HG03571 (cell line): ENCODE measurements around the gene OR4C6.

Experiments
- ATAC-seq: cut with Tn5 transposase; IDR thresholded peaks from one replicate; pipeline ENCODE4 v1.9.1; 2021; ENCODE audit not compliant: unreplicated experiment

Gene OR4C6

DNA sequence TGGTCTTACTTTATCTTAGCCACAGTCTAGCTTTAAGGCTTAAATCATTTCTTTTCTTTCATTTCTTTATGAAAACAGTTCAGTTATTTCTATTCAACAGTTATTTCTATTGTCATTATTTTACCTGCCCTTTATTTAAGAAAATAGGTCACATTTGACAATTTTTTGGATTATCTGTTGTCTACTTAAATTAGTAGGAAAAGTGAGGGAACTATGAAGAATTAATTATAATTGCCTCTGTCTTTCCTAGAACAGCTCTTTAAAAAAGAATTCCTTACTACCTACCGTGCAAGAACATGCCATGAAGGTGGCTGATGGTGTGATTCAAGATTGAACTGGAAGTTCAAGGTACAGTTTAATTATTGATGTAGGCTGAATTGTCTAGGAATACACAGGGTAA is at the start of gene OR4C6:
Gene OR4C6, plus strand, starts transcription at position 301 of the 400 bp plus-strand sequence. CDS start 2,966 bp downstream, outside the sequence.
- ATAC-seq = no peak

DNA sequence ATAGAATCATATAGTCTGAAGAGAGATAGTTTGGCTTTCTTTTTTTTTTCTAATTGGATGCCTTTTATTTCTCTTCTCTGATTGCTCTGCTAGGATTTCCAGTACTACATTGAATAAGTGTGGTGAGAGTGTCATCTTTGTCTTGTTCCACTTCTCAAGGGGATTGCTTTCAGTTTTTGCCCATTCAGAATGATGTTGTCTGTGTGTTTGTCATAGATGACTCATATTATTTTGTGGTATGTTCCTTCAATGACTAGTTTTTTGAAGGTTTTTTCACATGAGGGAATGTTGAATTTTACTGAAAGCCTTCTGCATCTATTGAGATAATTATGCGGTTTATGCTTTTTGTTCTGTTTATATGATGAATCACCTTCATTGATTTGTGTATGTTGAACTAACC is 37.5 kb upstream of the OR4C6 start:
- ATAC-seq = no peak

DNA sequence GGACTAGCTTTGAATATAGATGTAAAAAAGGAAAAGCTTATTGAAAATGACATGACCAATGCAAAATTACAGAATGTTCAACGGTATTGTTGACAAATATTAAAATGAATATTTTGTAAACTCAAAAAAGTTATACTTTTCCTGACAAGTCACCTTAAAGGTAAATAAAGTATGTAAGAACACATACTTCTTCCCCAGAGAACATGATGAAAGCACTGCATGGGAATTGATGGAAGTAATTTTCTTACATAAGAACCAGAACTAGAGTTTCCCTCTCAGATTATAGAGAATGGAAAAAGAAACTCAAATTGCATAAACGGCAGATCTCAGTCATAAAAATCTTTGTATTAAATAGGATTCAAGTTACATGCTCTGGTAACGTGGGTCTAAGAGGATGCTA is 27.2 kb upstream of the OR4C6 start, which contains the start of gene OR4P4:
Gene OR4P4, plus strand, starts transcription at position 301 of the 400 bp plus-strand sequence.
- ATAC-seq = no peak

DNA sequence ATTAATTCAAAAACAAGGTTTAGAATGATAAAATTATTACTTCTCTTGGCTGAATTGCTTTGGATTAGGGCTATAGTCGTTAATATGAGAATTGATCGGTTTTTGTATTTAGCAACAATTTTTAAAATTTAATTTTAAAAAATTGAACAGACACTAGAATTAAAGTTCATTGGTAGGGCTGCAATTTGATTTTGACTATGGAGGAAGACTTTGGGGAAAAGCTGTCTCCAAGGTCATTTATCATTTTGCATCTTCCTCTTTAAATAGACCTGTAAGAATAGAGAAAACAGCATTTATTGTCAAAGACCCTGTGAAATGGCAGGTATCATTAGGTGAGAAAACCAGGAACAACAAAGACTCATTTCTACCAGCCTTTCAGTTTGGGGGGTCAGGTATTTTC is 14.0 kb upstream of the OR4C6 start, which contains the start of gene OR4S2:
Gene OR4S2, plus strand, starts transcription at position 301 of the 400 bp plus-strand sequence. CDS start 2,577 bp downstream, outside the sequence.
- no peak for ATAC-seq

DNA sequence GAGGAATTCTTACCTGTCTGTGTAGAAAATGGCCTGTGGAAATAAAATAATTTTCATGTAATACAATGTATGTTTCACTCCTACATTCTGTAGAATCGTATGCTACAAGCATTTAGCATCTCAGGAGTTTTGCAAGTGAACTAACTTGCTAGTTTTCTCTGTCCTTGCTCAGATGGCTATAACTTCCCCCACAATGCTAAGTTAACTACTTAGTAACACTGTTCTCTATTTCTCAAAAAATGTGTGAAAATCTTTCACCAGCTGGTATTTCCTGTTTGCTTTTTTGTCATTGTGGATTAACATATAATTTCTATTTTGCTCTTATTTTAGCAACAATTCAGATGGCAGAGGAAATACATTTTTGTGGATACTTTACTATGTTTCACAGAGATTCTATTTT is 9.4 kb upstream of the OR4C6 start:
- ATAC-seq = no peak

DNA sequence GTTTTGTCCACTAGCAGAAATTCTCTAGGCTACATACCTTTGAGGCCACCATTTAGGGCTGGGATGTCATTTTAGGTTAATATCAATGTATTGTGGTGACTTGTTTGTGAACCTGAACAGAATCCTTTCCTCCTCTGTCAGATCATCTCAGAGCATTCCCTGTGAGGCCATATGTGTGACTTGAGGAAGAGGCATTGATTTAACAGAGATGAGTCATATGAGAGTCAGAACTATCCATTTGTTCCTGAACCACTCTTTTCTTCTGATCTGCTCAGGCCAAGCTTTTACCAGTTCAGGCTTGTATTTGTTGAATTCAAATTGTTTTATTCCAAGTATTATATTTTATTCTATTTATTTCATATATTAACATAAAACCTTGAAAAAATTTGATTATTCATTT is 6.9 kb upstream of the OR4C6 start:
- no peak for ATAC-seq

DNA sequence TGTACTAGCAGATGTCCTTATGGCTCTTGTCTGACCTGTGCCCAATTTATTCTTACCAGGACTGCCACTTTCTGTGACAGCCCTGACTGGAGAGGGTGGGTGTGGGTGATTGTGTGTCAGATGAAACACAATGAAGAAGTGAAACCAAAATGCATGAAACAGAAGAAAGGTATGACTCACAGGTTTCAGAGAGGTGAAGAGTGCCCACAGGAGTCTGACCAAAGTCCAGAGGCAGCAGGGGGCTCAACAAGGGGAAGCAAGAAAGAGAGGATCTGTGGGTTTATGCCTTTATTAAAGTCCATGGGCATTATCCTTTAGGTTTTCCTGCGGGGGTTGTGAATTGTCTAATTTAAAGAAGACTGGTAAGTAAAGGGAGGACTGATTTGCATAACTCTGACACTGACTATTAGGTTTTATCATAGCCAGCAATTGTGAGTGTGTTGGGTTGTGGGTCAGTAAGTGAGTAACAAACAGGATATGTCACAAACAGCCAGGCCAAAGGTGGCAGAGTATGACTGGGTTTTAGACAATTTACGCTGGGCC is 3.9 kb upstream of the OR4C6 start:
- ATAC-seq = peak; percentile 96

DNA sequence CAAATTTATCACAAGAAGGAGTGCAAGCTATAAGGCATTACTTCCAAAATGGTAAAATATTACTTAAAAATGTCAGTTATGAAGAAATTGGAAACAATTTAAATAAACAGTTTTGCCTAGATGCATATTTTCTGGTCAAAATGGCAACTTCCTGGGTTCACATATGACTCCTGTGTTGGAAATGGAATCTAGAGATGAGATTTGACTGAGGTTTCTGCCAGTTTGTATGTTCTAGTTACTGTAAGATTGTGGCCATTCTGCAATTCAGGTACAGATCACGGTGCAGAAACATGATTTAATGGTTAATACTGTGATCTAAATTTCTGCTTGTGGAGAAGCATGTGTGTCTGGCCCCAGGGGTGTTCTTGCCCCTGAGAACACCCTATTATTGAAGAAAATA is 3.4 kb upstream of the OR4C6 start:
- ATAC-seq = no peak

DNA sequence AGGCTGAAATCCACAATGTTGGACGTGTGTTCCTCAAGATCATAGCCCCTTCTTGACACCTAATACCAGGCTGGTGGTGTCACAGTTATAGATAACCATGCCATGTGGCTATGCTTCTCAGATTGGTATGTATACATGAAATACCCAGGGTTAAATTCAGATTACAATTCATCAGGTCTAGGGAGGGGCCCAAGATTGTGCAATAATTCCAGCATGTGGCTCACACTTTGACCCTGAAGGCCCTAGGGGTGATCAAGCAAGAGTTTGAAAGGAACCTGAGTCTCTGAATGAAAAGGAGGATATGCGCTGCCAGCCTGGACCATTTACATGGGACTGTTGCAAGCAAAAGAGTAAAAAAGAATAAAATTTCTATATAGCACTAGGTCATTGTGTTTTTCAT is 7.4 kb downstream of the OR4C6 start:
- no peak for ATAC-seq

DNA sequence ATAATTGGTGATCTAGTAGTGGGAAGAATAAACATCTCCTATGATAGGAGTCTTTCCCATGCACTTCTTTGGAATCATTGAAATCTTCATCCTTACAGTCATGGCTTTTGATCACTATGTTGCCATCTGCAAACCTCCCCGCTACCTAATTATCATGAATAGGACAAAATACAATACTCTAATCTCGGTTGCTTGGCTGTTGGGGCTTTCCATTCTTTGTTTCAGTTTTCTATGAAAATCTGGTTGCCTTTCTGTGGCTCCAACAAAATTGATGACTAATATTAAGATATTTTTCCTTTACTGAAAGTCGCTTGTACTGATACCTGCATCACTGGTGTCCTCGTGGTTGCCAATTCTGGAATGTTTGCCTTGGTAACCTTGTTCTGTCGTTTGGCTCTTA is 11.9 kb downstream of the OR4C6 start:
- no peak for ATAC-seq

DNA sequence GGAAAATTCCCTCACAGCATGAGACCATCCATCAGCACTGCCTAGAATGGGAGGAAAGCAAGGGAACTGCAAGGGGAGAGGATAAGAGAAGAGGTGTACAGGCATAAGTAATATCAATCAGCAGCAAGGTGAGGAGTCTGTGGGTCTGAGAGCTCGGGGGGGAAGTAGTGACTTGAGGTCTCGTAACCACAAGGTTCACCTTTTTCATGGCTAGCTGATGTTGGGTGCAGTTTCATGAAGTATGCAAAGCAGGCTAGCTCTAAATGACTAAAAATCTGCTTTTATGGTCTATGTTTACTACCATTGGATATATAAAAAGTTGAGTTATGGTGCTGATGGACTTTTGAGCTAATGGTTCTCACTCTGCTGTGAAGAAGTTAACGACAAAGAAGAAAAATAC is 35.8 kb downstream of the OR4C6 start:
- peak; percentile 84 for ATAC-seq

DNA sequence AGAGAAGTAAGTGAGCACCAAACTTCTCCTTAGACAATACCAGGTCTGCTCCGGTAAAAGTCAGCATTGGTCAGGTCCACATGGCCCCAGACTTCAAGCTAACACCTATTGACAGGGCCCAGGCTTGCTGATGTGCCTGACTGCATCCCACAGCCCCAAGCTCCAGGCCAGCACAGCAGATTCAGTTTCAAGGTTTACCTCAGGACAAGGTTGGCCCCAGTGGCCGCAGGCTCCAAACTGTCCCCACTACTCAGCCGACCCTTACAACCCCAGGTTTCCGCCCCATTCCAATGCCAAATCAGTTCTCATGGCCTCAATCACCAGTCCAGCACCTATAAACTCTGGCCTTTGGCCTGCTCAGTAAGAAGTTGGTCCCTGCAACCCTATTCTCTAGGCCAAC is 39.4 kb downstream of the OR4C6 start:
- no peak for ATAC-seq

DNA sequence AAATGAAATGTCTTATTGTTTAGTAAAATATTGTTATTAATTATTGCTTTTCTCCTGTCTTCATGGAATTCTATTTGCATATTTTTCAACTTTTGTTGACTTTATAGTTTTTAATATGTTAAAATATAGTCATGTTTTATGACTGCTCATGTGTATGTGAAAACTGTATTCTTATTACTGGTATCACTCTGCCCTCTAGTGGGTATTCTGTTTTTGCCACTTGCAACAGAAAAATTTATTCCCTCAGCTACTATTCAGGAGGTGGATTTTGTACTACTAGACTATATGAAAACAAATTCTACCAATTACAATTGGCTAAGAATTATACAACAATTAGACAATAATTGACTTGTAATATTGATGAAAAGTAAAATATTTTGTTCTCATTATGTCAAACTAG is 45.0 kb downstream of the OR4C6 start:
- no peak for ATAC-seq

DNA sequence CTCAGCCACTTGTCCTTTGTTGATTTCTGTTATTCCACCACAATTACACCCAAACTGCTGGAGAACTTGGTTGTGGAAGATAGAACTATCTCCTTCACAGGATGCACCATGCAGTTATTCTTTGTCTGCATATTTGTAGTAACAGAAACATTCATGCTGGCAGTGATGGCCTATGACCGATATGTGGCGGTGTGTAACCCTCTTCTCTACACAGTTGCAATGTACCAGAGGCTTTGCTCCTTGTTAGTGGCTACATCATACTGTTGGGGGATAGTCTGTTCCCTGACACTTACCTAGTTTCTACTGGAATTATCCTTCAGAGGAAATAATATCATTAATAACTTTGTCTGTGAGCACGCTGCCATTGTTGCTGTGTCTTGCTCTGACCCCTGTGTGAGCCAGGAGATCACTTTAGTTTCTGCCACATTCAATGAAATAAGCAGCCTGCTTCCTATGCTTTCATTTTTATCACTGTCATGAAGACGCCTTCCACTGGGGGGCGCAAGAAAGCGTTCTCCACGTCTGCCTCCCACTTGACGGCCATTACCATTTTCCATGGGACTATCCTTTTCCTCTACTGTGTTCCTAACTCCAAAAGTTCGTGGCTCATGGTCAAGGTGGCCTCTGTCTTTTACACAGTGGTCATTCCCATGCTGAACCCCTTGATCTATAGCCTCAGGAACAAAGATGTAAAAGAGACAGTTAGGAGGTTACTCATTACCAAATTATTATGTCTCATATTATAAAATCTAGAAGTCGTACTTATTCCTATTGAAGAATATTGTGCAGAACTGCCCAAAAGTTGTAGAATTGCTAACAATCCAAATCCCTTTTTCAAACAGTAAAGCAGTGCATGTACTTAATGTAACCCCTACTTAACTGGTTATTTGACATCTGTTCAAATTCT is 53.2 kb downstream of the OR4C6 start:
- ATAC-seq = no peak
